SK-N-SH (cell line): ENCODE data around the gene BPIFB3.

Source experiments
- CHD2 ChIP-seq: fragments of 150-350 bp; IDR thresholded peaks from 2 replicates; pipeline ENCODE4 v1.6.1; 2018; ENCODE audit warnings: low read length; ENCODE audit not compliant: partially characterized antibody
- JUND ChIP-seq: IDR thresholded peaks from 2 replicates; pipeline ENCODE4 v1.4.0; 2012
- MXI1 ChIP-seq: IDR thresholded peaks from 2 replicates; pipeline ENCODE4 v1.6.1; 2012; ENCODE audit warnings: mild to moderate bottlenecking, low read depth, low read length, improper control_type of control experiment
- TF ChIP-seq, protein P1 (sequence below): fragments of 200-600 bp; sonication (generic); IDR thresholded peaks from 2 replicates; pipeline ENCODE4 v1.6.1; 2017; ENCODE audit warnings: antibody characterized with exemption, mild to moderate bottlenecking, moderate library complexity
- TF ChIP-seq, protein P2 (sequence below): IDR thresholded peaks from 2 replicates; pipeline ENCODE4 v1.4.0; 2012; ENCODE audit warnings: low read depth, borderline replicate concordance
- TF ChIP-seq, protein P3 (sequence below): IDR thresholded peaks from 2 replicates; pipeline ENCODE4 v1.4.0; 2012; ENCODE audit warnings: low read depth

DNA sequence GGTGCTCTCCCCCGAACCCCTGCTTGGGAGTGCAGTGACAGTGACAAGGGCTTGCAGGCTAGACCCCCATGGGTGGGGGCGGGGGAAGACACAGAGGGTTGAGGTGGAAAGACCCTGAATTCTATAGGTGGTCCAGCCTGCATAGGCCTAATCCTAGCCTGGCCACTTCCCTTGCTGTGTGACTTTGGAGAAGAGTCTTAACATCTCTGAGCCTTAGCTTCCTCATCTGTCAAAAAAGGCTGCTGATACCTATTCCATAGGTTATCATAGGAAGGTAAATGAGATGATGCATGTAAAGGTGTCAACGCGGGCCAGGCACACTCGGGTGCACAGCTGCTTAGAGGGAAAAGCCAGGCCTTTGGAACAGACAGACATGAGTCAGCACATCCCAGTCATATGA is 41.5 kb downstream of the BPIFB3 start:
- TF ChIP-seq, protein P1, sequence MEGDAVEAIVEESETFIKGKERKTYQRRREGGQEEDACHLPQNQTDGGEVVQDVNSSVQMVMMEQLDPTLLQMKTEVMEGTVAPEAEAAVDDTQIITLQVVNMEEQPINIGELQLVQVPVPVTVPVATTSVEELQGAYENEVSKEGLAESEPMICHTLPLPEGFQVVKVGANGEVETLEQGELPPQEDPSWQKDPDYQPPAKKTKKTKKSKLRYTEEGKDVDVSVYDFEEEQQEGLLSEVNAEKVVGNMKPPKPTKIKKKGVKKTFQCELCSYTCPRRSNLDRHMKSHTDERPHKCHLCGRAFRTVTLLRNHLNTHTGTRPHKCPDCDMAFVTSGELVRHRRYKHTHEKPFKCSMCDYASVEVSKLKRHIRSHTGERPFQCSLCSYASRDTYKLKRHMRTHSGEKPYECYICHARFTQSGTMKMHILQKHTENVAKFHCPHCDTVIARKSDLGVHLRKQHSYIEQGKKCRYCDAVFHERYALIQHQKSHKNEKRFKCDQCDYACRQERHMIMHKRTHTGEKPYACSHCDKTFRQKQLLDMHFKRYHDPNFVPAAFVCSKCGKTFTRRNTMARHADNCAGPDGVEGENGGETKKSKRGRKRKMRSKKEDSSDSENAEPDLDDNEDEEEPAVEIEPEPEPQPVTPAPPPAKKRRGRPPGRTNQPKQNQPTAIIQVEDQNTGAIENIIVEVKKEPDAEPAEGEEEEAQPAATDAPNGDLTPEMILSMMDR: no peak
- TF ChIP-seq, protein P2, sequence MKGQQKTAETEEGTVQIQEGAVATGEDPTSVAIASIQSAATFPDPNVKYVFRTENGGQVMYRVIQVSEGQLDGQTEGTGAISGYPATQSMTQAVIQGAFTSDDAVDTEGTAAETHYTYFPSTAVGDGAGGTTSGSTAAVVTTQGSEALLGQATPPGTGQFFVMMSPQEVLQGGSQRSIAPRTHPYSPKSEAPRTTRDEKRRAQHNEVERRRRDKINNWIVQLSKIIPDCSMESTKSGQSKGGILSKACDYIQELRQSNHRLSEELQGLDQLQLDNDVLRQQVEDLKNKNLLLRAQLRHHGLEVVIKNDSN: no peak
- TF ChIP-seq MXI1: no peak
- TF ChIP-seq, protein P3, sequence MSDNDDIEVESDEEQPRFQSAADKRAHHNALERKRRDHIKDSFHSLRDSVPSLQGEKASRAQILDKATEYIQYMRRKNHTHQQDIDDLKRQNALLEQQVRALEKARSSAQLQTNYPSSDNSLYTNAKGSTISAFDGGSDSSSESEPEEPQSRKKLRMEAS: no peak
- TF ChIP-seq CHD2: no peak
- no peak for TF ChIP-seq JUND
